Neural cell (in vitro differentiated cells): ENCODE data around the gene VEPH1. TPM values are rescaled to one million over a fixed set of nuclear protein-coding genes. Genes with fewer than 3 reads are reported as not detected.

Experiments used
- H2AFZ ChIP-seq: fragments of 200-600, 300-800 bp; sonication (generic), shearing (Covaris generic); 2 replicates; pipeline ENCODE4 v1.6.0; 2014; ENCODE audit warnings: low read depth, mild to moderate bottlenecking, antibody characterized with exemption, low read length, moderate library complexity
- H3F3A ChIP-seq: fragments of 200-600 bp; shearing (Covaris generic); 2 replicates; pipeline ENCODE4 v1.6.1; 2016; ENCODE audit warnings: mild to moderate bottlenecking, moderate library complexity, mixed read lengths, antibody characterized with exemption, low read length; ENCODE audit not compliant: insufficient read depth, poor library complexity, severe bottlenecking
- H3K27ac ChIP-seq: fragments of 200-600, 300-800 bp; sonication (generic), shearing (Covaris generic); 2 replicates; pipeline ENCODE4 v1.5.1; 2014; ENCODE audit warnings: mild to moderate bottlenecking, low read length, moderate library complexity
- H3K27me3 ChIP-seq: fragments of 300-800, 200-600 bp; sonication (generic), shearing (Covaris generic); 2 replicates; pipeline ENCODE4 v1.6.0; 2014; ENCODE audit warnings: mild to moderate bottlenecking, low read depth, low read length, moderate library complexity; ENCODE audit not compliant: insufficient read depth
- H3K36me3 ChIP-seq: fragments of 300-800, 200-600 bp; sonication (generic), shearing (Covaris generic); 2 replicates; pipeline ENCODE4 v1.5.1; 2014; ENCODE audit warnings: mild to moderate bottlenecking, antibody characterized with exemption, low read length, moderate library complexity; ENCODE audit not compliant: insufficient read depth
- H3K4me2 ChIP-seq: fragments of 300-800, 200-600 bp; sonication (generic), shearing (Covaris generic); 2 replicates; pipeline ENCODE4 v1.6.0; 2014; ENCODE audit warnings: mild to moderate bottlenecking, low read length
- H3K4me3 ChIP-seq: fragments of 300-800, 200-600 bp; sonication (generic), shearing (Covaris generic); 2 replicates; pipeline ENCODE4 v1.5.1; 2014; ENCODE audit warnings: mild to moderate bottlenecking, low read length, moderate library complexity
- H3K79me2 ChIP-seq: fragments of 200-600 bp; shearing (Covaris generic); replicated peaks from 2 replicates; pipeline ENCODE4 v1.6.0; 2014; ENCODE audit warnings: mild to moderate bottlenecking, low read length, moderate library complexity; ENCODE audit not compliant: insufficient read depth
- H3K9ac ChIP-seq: fragments of 300-800, 200-600 bp; sonication (generic), shearing (Covaris generic); 2 replicates; pipeline ENCODE4 v1.6.1; 2016; ENCODE audit warnings: mild to moderate bottlenecking, low read length, mixed read lengths
- H3K9me2 ChIP-seq: fragments of 200-600 bp; shearing (Covaris generic); 2 replicates; pipeline ENCODE4 v1.6.1; 2016; ENCODE audit warnings: mild to moderate bottlenecking, low read length, mixed read lengths; ENCODE audit not compliant: insufficient read depth
- H3K9me3 ChIP-seq: fragments of 200-600, 300-800 bp; sonication (generic), shearing (Covaris generic); 2 replicates; pipeline ENCODE4 v1.6.1; 2016; ENCODE audit warnings: mild to moderate bottlenecking, mixed run types, low read length, moderate library complexity, mixed read lengths
- H4K20me1 ChIP-seq: fragments of 200-600 bp; shearing (Covaris generic); 2 replicates; pipeline ENCODE4 v1.6.1; 2016; ENCODE audit warnings: mild to moderate bottlenecking, mixed run types; ENCODE audit not compliant: insufficient read depth
- CTCF ChIP-seq: fragments of 450-650 bp; IDR thresholded peaks from 2 replicates; pipeline ENCODE4 v1.5.1; 2014; ENCODE audit warnings: antibody characterized with exemption, mild to moderate bottlenecking, moderate library complexity; ENCODE audit not compliant: poor library complexity, severe bottlenecking
- EP300 ChIP-seq: fragments of 450-650 bp; conservative IDR thresholded peaks from 2 replicates; pipeline ENCODE4 v1.6.1; 2014; ENCODE audit warnings: antibody characterized with exemption, mild to moderate bottlenecking, moderate library complexity; ENCODE audit not compliant: poor library complexity, severe bottlenecking
- EZH2 ChIP-seq: fragments of 200-600, 300-800 bp; shearing (Covaris generic), sonication (generic); IDR thresholded peaks from 2 replicates; pipeline ENCODE4 v1.6.1; 2014; ENCODE audit warnings: antibody characterized with exemption, low read length, borderline replicate concordance, mild to moderate bottlenecking; ENCODE audit not compliant: insufficient read depth, poor library complexity, severe bottlenecking
- MXI1 ChIP-seq: fragments of 450-650 bp; conservative IDR thresholded peaks from 2 replicates; pipeline ENCODE4 v1.6.1; 2014; ENCODE audit warnings: antibody characterized with exemption, mild to moderate bottlenecking; ENCODE audit not compliant: poor library complexity, severe bottlenecking
- POLR2AphosphoS5 ChIP-seq: IDR thresholded peaks from 2 replicates; pipeline ENCODE4 v1.6.1; 2012
- RAD21 ChIP-seq: fragments of 450-650 bp; conservative IDR thresholded peaks from 2 replicates; pipeline ENCODE4 v1.6.1; 2014; ENCODE audit warnings: antibody characterized with exemption, mild to moderate bottlenecking, moderate library complexity
- REST ChIP-seq: IDR thresholded peaks from 2 replicates; pipeline ENCODE4 v1.6.1; 2012; ENCODE audit warnings: borderline replicate concordance
- SMC3 ChIP-seq: fragments of 450-650 bp; conservative IDR thresholded peaks from 2 replicates; pipeline ENCODE4 v1.6.1; 2014; ENCODE audit warnings: antibody characterized with exemption, mild to moderate bottlenecking, moderate library complexity; ENCODE audit not compliant: poor library complexity
- TAF1 ChIP-seq: IDR thresholded peaks from 2 replicates; pipeline ENCODE4 v1.6.1; 2012; ENCODE audit warnings: low read depth
- polyA plus RNA-seq: library from polyadenylated mRNA; depleted of rRNA; stranded (reverse); fragments of >200 nt; gene quantifications from 2 replicates; pipeline ENCODE4 v1.2.3, GENCODE V29; 2014

VEPH1 gene
- polyA plus RNA-seq, 1 donor from 2014 or later, result 0.89 TPM

- TF ChIP-seq RAD21 (no peak), REST (no peak), EZH2 (no peak), EP300 (no peak), CTCF (no peak), POLR2AphosphoS5 (no peak), SMC3 (no peak), MXI1 (no peak), TAF1 (no peak)
- H3F3A ChIP-seq, result no peaks in the 10 kb centered on the region
- no peak overlapping the region for H2AFZ ChIP-seq
- H3K79me2 ChIP-seq, result no peaks in the 10 kb centered on the region
- no peak overlapping the region for H3K9ac ChIP-seq
- no peak overlapping the region for H3K4me2 ChIP-seq
- H4K20me1 ChIP-seq, result no peaks in the 10 kb centered on the region
- H3K27ac ChIP-seq, result no peak overlapping the region
- H3K27me3 ChIP-seq, result no peaks in the 10 kb centered on the region
- no peaks in the 10 kb centered on the region for H3K9me2 ChIP-seq
- no peaks in the 10 kb centered on the region for H3K9me3 ChIP-seq
- H3K36me3 ChIP-seq, result no peaks in the 10 kb centered on the region
- H3K4me3 ChIP-seq, result no peak overlapping the region
These were observed 179.9 kb downstream of the VEPH1 start for GRCh38 chr3:157323360-157323759.

GRCh38 chr3:157319672-157320071 is 183.5 kb downstream of the VEPH1 start:
- Histone ChIP-seq H3K9me3 (no peaks in the 10 kb centered on the region), H3K9me2 (no peaks in the 10 kb centered on the region), H3K27me3 (no peaks in the 10 kb centered on the region), H3K4me3 (no peak overlapping the region), H3F3A (no peaks in the 10 kb centered on the region), H4K20me1 (no peaks in the 10 kb centered on the region), H3K27ac (no peak overlapping the region), H3K79me2 (no peaks in the 10 kb centered on the region), H2AFZ (no peak overlapping the region), H3K36me3 (no peaks in the 10 kb centered on the region), H3K4me2 (no peak overlapping the region), H3K9ac (no peak overlapping the region)
- TF ChIP-seq SMC3 (no peak), TAF1 (no peak)
